ENCODE results near the gene ARHGEF16.

GRCh38 chr1:3499611-3500010 lies 45.1 kb downstream of the ARHGEF16 start:
- TF ChIP-seq, protein P1, sequence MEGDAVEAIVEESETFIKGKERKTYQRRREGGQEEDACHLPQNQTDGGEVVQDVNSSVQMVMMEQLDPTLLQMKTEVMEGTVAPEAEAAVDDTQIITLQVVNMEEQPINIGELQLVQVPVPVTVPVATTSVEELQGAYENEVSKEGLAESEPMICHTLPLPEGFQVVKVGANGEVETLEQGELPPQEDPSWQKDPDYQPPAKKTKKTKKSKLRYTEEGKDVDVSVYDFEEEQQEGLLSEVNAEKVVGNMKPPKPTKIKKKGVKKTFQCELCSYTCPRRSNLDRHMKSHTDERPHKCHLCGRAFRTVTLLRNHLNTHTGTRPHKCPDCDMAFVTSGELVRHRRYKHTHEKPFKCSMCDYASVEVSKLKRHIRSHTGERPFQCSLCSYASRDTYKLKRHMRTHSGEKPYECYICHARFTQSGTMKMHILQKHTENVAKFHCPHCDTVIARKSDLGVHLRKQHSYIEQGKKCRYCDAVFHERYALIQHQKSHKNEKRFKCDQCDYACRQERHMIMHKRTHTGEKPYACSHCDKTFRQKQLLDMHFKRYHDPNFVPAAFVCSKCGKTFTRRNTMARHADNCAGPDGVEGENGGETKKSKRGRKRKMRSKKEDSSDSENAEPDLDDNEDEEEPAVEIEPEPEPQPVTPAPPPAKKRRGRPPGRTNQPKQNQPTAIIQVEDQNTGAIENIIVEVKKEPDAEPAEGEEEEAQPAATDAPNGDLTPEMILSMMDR (IDR thresholded peaks at IDR 0.05), result no peak
- no peak for TF ChIP-seq EP300 (IDR thresholded peaks at IDR 0.05)
